GM21737 (cell line): Measurements from ENCODE around the gene DEFB123.

Experiments used
- ATAC-seq: cut with Tn5 transposase; IDR thresholded peaks from one replicate; pipeline ENCODE4 v1.9.1; 2021; ENCODE audit warnings: mild to moderate bottlenecking, moderate library complexity; ENCODE audit not compliant: unreplicated experiment

DEFB123 gene

DNA sequence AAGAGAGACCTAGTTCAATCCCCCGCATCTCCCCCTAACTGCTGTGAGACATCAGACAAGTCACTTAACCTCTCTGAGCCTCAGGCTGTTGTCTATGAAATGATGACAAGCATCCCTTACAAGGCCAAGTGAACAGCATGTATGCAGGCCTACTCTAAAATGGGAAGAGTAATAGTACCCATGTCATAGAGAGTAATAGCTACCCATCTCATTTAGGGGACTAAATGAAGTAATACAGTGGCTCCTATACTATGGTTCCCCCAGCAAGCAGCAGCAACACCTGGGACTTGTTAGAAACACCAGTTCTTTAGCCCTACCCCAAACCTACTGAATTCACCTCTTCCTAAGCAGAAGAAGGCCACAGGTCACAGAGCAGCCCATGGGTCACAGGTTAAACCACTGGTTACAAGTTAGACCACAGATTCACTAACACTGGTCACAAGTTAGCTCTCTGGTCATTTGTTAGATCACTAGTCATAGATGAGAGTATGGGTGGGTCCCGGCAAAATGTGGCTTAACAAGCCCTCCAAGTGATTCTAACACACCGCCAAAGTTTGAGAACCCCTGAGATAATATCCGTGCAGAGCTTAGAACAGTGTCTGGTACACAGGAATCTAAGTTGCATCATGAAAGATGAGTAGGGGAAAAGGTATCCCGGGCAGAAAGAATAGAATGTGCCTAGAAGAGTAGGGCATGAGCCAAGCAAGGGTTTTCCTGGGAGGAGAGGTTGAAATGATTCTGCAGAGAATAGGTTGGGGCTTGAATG, 33.1 kb downstream of the DEFB123 start:
- no peak for ATAC-seq

DNA sequence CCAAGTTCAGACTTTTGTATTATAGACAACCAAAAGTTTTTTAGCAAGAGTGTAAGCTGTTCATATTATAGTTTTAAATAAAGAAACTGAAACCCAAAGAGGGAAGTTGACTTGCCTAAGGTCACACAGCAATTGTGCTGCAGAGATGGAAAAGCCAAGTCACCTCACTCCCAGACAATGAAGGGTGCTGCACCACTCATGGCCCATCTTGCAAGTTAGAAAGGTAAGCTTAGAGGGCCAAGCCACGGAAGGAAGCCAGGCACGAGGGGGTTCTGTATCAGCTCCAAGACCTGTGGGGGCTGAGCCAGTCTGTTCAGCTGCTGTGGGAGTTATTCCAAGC, 33.6 kb downstream of the DEFB123 start:
- no peak for ATAC-seq

DNA sequence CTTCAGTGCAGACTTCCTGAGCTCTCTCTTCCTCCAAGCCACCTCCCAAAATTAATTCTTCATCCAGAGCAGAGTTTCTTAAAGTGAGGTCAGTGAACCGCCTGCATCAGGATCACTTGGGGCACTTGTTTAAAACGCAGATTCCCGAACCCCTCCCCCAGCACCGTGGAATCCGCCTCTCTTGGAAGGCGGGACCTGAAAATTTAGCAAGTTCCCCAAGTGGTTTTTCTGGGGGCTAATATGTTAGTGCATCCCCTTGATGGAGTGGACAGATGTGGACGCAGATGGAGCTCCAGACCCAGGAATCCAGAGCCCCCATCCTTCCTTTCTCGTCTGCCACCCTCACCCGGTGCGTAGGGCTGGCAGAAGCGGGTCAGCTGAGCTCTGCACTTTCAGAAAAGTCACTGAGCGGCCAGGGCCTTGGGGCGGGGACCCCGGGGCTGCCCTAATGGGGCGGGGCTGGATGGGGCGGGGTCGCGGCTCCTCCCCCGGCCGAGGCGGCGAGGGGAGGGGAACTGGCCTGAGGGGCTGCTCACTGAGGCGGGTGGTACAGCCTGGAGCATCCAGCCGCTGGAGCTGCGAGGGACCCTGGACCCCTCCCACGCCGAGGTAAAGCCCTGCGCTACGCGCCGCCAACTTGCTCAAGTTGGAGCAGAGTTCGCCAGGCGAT, 34.5 kb downstream of the DEFB123 start, which contains the start of the genes DEFB124 and REM1:
DEFB124 (minus strand) TSS at position 370 of the 670 bp plus-strand sequence. CDS start 2,114 bp downstream, outside the sequence.
REM1 (plus strand) TSS at position 531 of the 670 bp plus-strand sequence. CDS start 1,158 bp downstream, outside the sequence.
- no peak for ATAC-seq

DNA sequence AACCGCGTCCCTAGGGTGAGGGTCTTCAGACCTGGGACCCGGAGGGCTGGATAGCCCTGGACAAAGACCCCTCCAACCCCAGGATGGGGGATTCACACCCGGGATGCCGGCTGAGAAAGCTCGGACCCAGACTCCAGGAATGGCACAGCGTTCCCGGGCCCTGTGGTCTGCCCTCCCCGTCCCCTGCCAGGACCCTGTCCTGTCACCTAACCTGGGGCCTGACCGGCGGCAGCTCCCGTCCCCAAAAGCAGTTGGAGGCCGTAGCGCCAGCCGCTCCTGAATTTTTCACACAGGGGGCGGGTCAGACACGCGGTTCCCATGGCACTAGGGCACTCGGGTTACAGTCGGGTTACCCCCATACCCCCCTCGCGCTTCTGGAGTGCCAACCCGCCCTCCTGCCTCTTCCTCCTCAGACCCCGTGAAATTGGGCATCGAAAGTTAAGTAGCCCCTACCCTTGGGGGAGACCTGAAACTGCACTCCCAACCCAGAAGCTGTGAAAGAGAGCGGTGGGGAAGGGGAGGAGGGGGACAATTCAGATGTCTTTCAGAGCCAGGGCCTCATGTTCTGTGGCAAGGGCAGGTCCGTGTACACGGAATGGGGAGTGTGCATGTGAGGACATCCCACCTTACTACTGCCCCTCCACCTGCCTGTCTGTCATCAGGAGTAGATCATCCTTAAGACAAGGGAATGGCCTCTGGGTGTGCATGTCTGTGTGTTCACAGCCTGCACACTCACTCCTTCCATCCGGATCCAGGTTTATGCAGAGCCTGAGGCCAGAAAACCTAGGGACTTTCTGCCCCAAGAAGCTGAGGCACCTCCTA, 35.3 kb downstream of the DEFB123 start:
- ATAC-seq = no peak

DNA sequence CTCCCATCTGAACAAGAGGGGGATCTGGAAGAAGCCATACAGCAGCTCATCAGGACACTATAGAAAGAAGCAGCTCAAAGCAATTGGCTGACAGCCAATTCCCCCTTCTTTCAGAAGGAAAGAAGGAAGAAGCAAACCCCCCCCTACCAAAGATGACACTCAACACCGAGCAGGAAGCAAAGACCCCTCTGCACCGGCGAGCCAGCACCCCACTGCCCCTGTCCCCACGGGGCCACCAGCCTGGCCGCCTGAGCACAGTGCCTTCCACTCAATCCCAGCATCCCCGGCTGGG, 35.8 kb downstream of the DEFB123 start:
- ATAC-seq = no peak

DNA sequence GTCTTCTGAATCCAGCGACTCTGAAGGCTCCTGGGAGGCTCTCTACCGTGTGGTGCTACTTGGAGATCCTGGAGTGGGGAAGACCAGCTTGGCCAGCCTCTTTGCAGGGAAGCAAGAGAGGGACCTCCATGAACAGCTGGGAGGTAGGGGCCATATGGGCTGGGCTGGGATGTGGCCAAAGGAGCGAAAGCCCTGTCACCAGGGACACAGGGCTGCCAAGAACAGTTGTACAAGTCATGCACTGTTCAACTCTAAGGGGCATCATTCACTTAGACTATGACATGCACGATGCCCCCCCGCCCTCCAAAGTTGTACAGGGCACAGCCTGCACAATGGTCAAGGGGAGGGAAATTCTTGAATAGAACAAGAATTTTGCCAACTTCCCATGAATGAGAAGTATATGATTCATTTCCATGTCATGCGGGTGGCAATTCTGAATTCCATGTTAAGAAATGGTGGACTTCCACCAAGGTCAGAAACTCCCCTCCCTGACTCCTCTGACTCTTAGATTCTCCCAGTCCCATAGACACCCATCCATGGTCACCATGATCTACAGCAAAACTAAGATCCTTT, 36.3 kb downstream of the DEFB123 start:
- no peak for ATAC-seq

DNA sequence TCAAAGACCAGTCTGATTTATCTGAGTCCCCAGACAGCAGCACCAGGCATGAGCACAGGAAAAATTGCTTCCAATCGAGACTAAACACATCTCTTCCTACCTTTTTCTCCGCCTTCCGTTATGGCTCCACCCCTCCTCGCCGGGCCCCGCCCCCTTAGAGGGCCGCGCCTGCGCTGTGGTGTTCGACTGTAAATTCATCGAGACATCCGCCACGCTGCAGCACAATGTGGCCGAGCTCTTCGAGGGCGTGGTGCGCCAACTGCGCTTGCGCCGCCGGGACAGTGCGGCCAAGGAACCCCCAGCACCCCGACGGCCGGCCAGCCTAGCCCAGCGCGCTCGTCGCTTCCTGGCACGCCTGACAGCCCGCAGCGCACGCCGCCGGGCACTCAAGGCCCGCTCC, 43.6 kb downstream of the DEFB123 start:
- no peak for ATAC-seq

DNA sequence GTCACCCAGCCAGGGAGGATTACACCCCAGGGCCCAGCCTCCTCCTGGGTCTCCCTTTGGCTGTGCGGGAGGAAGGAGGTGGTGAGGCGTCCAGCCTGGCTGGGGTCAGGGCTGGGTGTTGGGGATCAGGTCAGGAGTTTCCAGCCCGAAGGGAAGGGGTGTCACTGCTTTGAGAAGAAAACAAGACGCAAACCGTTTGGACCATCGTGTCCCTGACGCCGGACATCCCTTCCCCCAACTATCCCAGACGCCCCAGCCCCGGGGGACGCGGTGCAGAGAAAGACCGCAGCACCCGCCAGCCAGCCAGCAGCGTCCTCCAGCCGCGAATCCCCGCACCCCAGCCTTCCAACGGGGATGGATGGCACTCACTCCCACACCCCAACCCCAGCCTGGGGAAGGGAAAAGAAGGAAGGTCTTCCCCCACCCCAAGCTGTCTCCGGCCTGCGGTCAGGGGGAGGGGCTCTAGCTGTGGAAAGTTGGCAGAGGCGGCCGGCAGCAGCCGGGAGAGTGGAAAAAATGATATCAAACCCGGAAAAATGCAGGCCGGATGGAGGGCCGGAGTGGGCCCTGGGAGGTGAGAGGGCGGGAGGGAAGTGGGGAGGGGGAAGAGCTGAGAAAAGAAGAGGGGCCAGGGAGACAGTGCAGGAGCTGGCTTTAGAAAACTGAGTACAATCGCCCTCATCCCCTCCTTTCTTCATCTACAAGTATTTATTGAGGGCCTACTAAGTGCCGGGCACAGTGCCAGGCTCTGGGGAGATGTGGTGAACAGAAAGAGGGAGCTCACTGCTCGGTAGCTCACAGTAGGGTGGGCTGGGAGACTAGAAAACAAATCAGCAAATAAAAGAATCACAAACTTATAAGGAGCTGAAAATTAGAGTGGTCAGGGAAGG, 45.3 kb downstream of the DEFB123 start:
- no peak for ATAC-seq

DNA sequence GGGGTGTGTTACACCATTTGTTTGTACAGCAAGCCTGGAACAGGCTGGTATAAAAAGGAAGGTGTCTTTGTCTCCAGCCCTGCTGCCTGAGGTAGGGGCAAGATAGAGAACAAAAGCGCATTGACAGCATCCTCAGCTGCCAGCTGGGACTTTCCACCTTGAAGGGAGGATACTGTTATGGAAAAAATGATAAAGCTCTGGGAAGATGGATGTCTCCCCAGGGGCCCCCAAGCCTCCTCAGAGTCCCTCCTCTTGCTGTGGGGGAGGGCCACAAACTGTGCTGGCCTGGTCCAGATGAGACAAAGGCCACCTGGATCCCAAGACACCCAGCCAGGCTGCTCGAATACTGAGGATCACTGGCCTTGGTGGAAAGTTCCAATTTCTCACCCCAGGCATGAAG, 47.7 kb downstream of the DEFB123 start:
- no peak for ATAC-seq

DNA sequence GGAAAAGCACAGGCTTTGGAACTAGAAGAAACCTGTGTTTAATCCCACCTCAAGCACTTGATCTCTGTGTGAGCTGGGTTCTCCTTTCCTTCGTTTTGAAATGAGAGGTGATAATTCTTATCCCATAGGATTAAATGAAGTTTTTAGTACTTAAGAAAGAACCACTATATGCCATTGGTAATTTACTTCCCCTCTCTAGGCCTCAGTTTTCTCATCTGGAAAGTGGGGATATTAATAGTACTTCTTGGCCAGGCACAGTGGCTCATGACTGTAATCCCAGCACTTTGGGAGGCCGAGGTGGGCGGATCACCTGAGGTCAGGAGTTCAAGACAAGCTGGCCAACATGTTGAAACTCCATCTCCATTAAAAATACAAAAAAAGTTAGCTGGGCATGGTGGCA, 48.7 kb downstream of the DEFB123 start:
- no peak for ATAC-seq

DNA sequence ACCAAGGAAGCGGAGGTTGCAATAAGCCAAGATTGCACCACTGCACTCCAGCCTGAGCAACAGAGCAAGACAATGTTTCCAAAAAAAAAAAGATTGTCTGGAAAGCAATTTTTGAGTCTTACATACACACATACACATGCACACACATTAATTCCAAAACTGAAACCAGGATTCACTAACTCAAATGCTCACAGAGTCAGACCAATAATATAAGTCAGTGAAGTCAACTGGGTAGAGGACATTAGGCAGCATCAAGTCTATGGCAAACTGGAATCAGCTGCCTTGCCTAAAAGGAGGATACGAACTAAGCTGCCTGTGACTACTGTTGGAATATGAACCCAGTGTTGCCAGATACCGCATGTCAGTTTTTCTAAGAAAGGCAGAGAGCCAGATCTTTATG, 50.3 kb downstream of the DEFB123 start:
- ATAC-seq = no peak

DNA sequence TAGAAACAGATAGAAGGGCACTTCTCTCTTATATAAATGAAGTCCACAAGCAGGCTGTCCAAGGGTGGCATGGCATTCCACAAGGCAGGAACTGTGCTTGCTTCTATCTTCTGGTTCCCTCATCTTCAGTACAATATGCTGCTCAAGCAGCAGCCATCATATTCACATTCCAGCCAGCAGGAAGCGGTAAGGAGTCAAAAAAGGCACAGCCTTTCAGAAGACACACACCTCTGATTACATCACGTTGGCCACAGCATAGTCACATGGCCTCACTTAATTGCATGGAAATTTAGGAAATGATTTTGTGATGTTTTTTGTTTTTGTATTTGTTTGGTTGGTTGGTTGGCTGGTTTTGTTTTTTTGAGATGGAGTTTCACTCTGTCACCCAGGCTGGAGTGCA, 53.7 kb downstream of the DEFB123 start:
- no peak for ATAC-seq

DNA sequence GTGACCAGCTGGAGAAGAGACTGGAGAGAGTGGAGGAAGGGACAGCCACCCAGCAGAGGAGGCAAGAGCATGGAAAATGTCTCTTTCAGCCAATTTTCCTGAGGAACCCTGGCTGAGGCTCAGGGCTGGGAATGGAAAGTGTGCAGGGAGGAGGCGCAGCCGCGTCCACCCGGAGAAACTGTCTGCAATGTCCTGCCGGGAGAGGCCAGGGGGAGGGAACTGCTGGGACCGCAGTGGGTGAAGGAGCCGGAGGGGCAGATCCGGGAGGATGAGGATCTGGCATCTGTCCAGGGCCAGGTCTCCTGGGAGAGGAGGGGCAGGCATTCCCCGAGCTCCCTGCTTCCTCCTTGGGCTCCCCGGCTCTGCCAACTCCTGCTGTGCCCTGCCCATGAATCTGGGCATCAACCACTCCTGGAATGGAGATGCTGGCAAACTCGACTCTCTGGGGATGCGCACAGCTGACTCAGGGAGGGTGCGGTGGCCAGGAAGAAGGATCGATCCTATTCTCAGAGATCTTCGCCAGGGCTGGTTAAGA, 56.4 kb downstream of the DEFB123 start:
- no peak for ATAC-seq

DNA sequence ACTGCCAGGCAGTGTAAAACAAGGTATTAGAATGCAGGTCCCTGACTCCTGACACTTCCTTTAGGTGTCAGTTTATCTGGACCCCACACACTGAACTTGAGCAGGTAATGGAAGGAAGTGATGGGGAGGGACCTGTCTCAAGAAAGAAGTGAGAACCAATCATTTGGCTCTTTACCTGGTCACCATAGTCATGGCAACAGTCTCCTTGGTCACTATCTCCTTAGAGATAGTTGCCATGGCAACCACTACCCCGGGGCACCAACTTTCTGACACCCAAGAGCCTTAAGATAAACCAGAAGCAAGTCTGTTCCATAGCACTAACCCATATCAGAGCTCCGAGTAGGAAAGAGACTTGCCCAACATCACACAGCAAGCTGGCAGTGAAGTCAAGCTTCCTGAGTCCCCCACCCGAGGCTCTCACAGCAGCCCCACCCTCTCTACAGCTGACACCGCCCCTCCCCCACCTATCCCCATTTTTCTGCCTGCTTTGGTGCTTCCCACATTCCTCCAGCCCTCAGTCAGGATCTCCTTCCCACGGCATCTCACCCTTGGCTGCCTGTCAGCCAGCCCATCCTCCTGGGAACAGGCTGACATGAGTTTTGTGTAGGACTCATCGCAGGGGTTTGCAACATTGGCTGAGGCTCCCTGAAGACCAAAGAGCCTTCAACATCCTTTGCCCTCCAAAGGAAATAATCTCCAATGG, 57.6 kb downstream of the DEFB123 start:
- no peak for ATAC-seq
